Measurements from ENCODE around the gene SRPRB.

SRPRB gene

DNA sequence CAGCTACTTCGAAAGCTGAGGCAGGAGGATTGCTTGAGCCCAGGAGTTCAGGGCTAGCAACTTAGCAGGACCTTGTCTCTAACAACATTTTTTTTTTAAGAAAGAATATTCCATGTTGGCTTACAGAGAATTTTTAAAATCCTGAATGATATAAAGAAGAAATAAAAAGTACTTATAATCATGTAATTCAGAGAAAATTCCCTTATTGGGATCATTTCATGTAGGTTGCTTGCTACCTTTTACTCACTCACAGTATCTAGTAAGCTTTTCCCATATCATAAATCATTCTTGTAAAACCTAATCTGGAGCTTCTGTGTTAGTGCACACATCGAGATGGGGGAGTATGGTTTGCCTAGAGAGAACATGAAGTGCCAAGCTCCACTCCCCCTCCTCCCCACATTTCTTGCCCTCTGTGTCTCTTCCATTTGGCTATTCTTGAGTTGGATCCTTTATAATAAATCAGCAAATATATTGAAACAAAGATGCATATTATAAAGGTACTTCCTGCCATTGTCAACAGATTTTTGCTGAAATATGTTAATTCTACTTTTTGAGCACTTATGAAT, 45.8 kb upstream of the SRPRB start:
- TF ChIP-seq, protein P1, sequence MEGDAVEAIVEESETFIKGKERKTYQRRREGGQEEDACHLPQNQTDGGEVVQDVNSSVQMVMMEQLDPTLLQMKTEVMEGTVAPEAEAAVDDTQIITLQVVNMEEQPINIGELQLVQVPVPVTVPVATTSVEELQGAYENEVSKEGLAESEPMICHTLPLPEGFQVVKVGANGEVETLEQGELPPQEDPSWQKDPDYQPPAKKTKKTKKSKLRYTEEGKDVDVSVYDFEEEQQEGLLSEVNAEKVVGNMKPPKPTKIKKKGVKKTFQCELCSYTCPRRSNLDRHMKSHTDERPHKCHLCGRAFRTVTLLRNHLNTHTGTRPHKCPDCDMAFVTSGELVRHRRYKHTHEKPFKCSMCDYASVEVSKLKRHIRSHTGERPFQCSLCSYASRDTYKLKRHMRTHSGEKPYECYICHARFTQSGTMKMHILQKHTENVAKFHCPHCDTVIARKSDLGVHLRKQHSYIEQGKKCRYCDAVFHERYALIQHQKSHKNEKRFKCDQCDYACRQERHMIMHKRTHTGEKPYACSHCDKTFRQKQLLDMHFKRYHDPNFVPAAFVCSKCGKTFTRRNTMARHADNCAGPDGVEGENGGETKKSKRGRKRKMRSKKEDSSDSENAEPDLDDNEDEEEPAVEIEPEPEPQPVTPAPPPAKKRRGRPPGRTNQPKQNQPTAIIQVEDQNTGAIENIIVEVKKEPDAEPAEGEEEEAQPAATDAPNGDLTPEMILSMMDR (conservative IDR thresholded peaks at IDR 0.05): no peak
- TF ChIP-seq ZFX (IDR thresholded peaks at IDR 0.05): no peak
- no peak overlapping the region for H3K27ac ChIP-seq

GRCh38 chr3:133760916-133761315, 44.7 kb upstream of the SRPRB start:
- no peak overlapping the region for H3K27ac ChIP-seq
- no peak for TF ChIP-seq ZFX (IDR thresholded peaks at IDR 0.05)
- TF ChIP-seq, protein P1 (conservative IDR thresholded peaks at IDR 0.05): no peak

DNA sequence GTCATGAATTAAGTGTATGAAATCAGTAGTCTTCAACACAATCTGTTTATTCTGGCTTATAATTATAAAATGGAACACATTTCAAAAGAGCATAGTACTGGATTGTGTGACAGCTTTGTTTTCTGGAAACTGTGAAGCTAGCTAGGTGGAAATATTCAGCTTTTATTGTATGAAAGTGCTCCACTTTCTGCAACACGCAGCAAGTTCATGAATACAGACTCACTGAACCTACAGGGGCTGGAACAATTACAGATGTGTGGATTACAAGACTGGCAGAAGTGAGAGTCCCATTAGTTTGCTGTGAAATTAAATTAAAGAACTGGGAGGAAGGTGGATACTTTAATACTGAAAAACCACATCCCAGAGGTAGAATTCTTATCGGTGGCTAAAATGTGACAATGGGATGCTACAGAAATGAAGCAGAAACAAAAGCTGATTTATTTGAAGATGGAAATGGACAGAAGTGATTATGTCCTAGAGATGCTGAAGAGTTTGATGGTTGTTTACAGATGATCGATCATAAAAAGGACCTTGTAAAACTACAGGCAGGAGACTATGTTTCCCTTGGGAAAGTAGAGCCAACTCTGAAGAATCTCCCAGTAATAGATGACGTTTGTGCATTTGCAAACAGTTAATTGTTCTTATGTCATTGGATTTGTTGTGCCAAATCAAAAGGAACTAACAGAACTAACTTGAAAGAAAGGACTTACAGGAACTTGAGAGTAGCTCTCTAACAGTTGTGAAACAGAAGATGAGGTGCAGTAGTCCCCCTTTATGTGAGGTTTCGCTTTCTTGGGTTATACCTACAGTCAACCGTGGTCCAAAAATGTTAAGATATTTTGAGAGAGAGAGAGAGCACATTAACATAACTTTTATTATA, 43.8 kb upstream of the SRPRB start:
- H3K27ac ChIP-seq: no peak overlapping the region
- TF ChIP-seq, protein P1 (conservative IDR thresholded peaks at IDR 0.05): no peak
- TF ChIP-seq ZFX (IDR thresholded peaks at IDR 0.05): no peak

DNA sequence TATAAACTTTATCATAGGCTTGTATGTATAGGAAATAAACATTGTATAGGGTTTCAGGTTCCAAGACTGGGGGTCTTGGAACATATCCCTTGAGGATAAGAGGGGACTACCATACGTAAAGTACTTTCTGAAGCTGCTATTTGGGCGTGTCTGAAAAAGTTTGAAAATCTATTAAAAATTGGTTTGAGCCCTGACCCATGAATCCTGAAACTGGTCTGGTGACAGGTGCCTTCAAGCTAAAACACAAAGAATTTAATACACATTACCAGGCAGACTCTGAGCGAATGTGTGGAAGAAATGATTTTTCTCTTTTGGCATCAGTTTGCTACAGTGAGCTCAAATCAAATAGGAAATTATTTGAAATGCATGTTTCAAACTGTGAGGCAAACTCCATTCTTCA, 43.1 kb upstream of the SRPRB start:
- TF ChIP-seq ZFX (IDR thresholded peaks at IDR 0.05): no peak
- TF ChIP-seq, protein P1 (conservative IDR thresholded peaks at IDR 0.05): no peak
- no peak overlapping the region for H3K27ac ChIP-seq

- H3K27ac ChIP-seq: no peak overlapping the region
- TF ChIP-seq, protein P1 (conservative IDR thresholded peaks at IDR 0.05): no peak
- no peak for TF ChIP-seq ZFX (IDR thresholded peaks at IDR 0.05)
Measured at GRCh38 chr3:133763797-133764683, 41.6 kb upstream of the SRPRB start.

DNA sequence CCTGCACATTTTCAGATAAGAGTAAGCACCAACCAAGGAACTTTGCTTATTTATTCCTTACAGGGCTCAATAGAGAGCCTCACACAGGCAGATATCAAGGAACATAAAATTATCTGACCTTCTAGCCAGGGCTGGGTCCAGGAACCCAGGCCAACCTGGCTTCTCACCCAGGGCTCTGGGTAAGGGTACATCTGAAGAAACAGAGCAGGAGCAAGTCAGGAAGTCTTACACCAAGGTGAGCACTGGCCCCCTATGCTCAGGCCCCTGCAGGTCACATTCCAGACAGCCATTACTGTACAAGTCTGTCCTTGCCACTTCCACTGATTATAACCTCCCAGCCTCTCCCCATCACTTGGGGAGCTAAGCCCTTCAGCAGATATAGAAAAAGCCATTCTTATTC, 40.4 kb upstream of the SRPRB start:
- TF ChIP-seq ZFX (IDR thresholded peaks at IDR 0.05): no peak
- TF ChIP-seq, protein P1 (conservative IDR thresholded peaks at IDR 0.05): no peak
- H3K27ac ChIP-seq: no peak overlapping the region
